ENCODE measurements around the gene PRKCE.

DNA sequence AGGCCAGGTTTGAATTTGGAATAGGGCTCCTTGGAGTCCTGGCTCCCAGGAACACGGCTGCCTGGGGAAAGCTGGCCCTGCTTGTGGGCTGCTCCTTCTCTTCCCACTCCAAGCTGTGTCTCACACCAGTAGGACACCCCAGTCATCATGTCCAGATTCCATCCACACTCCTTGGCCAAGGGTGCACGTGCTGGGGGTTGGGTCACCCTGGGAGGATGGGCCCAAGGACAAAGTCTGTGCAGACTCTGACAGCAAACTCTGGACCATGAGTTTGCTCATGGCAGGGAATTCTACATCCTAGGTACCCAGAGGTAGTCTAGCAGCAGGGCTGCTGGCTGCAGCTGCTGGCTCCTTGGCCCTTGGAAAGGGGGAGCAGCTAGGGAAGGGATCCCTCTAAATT lies 543.4 kb downstream of the PRKCE start:
- TF ChIP-seq ZNF274 (IDR thresholded peaks at IDR 0.05; ENCODE audit: low read depth, low read length) (no peak), SUZ12 (IDR thresholded peaks at IDR 0.05; ENCODE audit: extremely low read depth, insufficient read depth, insufficient read length) (no peak)

Data from NT2/D1 (cell line).